Left forelimb (tissue), 1 donor: ENCODE data around the gene ARHGEF16.

Experiments
- DNase-seq: peaks from one replicate; pipeline ENCODE4 v3.0.0-alpha.2; 2018; ENCODE audit warnings: low spot score

Gene ARHGEF16

GRCh38 chr1:3422638-3423037 is 31.8 kb upstream of the ARHGEF16 start:
- no peak for DNase-seq

GRCh38 chr1:3423245-3423829 is 31.1 kb upstream of the ARHGEF16 start:
- DNase-seq, result no peak

GRCh38 chr1:3423896-3424611 is 30.4 kb upstream of the ARHGEF16 start:
- DNase-seq, result no peak

GRCh38 chr1:3425486-3426215 is 28.8 kb upstream of the ARHGEF16 start:
- no peak for DNase-seq

- no peak for DNase-seq
These were observed 27.4 kb upstream of the ARHGEF16 start for GRCh38 chr1:3426956-3427535.

- no peak for DNase-seq
These were observed 26.5 kb upstream of the ARHGEF16 start for GRCh38 chr1:3427711-3428704.

- no peak for DNase-seq
These were observed 25.6 kb upstream of the ARHGEF16 start for GRCh38 chr1:3428899-3429298.

GRCh38 chr1:3429320-3429719 is 25.1 kb upstream of the ARHGEF16 start:
- DNase-seq, result no peak

- DNase-seq, result no peak
These were observed 24.7 kb upstream of the ARHGEF16 start for GRCh38 chr1:3429766-3430165.

GRCh38 chr1:3430406-3430805 is 24.1 kb upstream of the ARHGEF16 start:
- no peak for DNase-seq

GRCh38 chr1:3430820-3431219 is 23.6 kb upstream of the ARHGEF16 start:
- no peak for DNase-seq

- DNase-seq, result no peak
These were observed 23.2 kb upstream of the ARHGEF16 start for GRCh38 chr1:3431266-3431665.

- no peak for DNase-seq
These were observed 22.8 kb upstream of the ARHGEF16 start for GRCh38 chr1:3431686-3432085.

- no peak for DNase-seq
These were observed 22.2 kb upstream of the ARHGEF16 start for GRCh38 chr1:3432306-3432705.

- DNase-seq, result no peak
These were observed 21.4 kb upstream of the ARHGEF16 start for GRCh38 chr1:3433076-3433475.

GRCh38 chr1:3433596-3434320 is 20.7 kb upstream of the ARHGEF16 start:
- DNase-seq, result no peak

GRCh38 chr1:3434406-3435110 is 19.9 kb upstream of the ARHGEF16 start:
- DNase-seq, result no peak

- DNase-seq, result no peak
These were observed 18.8 kb upstream of the ARHGEF16 start for GRCh38 chr1:3435666-3436065.

GRCh38 chr1:3436451-3436850 is 18.0 kb upstream of the ARHGEF16 start:
- no peak for DNase-seq

- no peak for DNase-seq
These were observed 17.6 kb upstream of the ARHGEF16 start for GRCh38 chr1:3436901-3437300.
